SK-N-SH (cell line): ENCODE data around the gene F2RL1. TPM values are rescaled to one million over a fixed set of nuclear protein-coding genes. Genes with fewer than 3 reads are reported as not detected.

Source experiments
- CTCF ChIA-PET: fragments of 300-600, 350-600 bp; formaldehyde crosslinking; extraction: SDS; loops from one replicate; lab custom pipeline; 2021; lab: Yijun Ruan, JAX
- POLR2A ChIA-PET: fragments of 350-600 bp; sonication (Branson Sonifier 250); formaldehyde crosslinking; extraction: SDS; loops from one replicate; lab custom pipeline; 2020; ENCODE audit warnings: antibody characterized with exemption, inconsistent platforms; lab: Yijun Ruan, JAX
- DNase-seq: peaks from one replicate; pipeline ENCODE4 v3.0.0; 2012
- H2AFZ ChIP-seq: fragments of 200-600 bp; sonication (generic); 2 replicates; pipeline ENCODE4 v1.8.1; 2016; ENCODE audit warnings: antibody characterized with exemption, mild to moderate bottlenecking, low read depth
- H3F3A ChIP-seq: fragments of 200-600 bp; sonication (generic); replicated peaks from 2 replicates; pipeline ENCODE3; 2016; ENCODE audit warnings: antibody characterized with exemption, mild to moderate bottlenecking; ENCODE audit not compliant: insufficient read depth
- H3K27ac ChIP-seq, 2 experiments: fragments of 200-500 bp in 1 of 2; fragments of 200-600 bp in 1 of 2; sonication (Bioruptor generic) in 1 of 2; sonication (generic), shearing (Covaris generic) in 1 of 2; 2 replicates each; pipeline versions ENCODE4 v1.5.1 to v1.6.1; 2014 to 2016; ENCODE audit warnings: low read depth in 2 of 2, inconsistent platforms in 1 of 2, low read length in 1 of 2, mild to moderate bottlenecking in 1 of 2, mixed read lengths in 1 of 2
- H3K27me3 ChIP-seq: fragments of 200-600 bp; sonication (generic), shearing (Covaris generic); 2 replicates; pipeline ENCODE4 v1.6.1; 2016; ENCODE audit warnings: mixed run types; ENCODE audit not compliant: insufficient read depth
- H3K36me3 ChIP-seq, 2 experiments: fragments of 200-500 bp in 1 of 2; fragments of 200-600 bp in 1 of 2; sonication (Bioruptor generic) in 1 of 2; sonication (generic) in 1 of 2; replicated peaks in 1 of 2; 2 replicates each; pipeline versions ENCODE3 to v1.5.1; 2014 to 2016; ENCODE audit warnings: low read length in 1 of 2, mild to moderate bottlenecking in 1 of 2; ENCODE audit not compliant: insufficient read depth in 2 of 2, control insufficient read depth in 1 of 2
- H3K4me1 ChIP-seq, 2 experiments: fragments of 200-500 bp in 1 of 2; fragments of 200-600 bp in 1 of 2; sonication (Bioruptor generic) in 1 of 2; sonication (generic), shearing (Covaris generic) in 1 of 2; 2 replicates each; pipeline versions ENCODE4 v1.5.1 to v1.6.1; 2014 to 2016; ENCODE audit warnings: low read depth in 1 of 2, low read length in 1 of 2, mixed run types in 1 of 2; ENCODE audit not compliant: insufficient read depth in 2 of 2, control insufficient read depth in 1 of 2
- H3K4me2 ChIP-seq: fragments of 200-600 bp; sonication (generic), shearing (Covaris generic); 2 replicates; pipeline ENCODE4 v1.6.1; 2017; ENCODE audit warnings: mixed run types
- H3K4me3 ChIP-seq, 2 experiments: fragments of 200-500 bp in 1 of 2; fragments of 200-600 bp in 1 of 2; sonication (Bioruptor generic) in 1 of 2; sonication (generic), shearing (Covaris generic) in 1 of 2; 2 replicates each; pipeline versions ENCODE4 v1.5.1 to v1.8.1; 2014 to 2016; ENCODE audit warnings: low read depth in 2 of 2, inconsistent platforms in 1 of 2, low read length in 1 of 2, mild to moderate bottlenecking in 1 of 2, mixed read lengths in 1 of 2, moderate library complexity in 1 of 2
- H3K79me2 ChIP-seq: fragments of 200-600 bp; sonication (generic); 2 replicates; pipeline ENCODE4 v1.8.1; 2017; ENCODE audit warnings: mild to moderate bottlenecking; ENCODE audit not compliant: insufficient read depth
- H3K9ac ChIP-seq: fragments of 200-600 bp; sonication (generic); 2 replicates; pipeline ENCODE4 v1.6.1; 2017; ENCODE audit warnings: mixed run types
- H3K9me2 ChIP-seq: fragments of 200-600 bp; sonication (generic); 2 replicates; pipeline ENCODE4 v1.6.1; 2017; ENCODE audit warnings: mixed run types
- H3K9me3 ChIP-seq: fragments of 200-600 bp; sonication (generic); 2 replicates; pipeline ENCODE4 v1.6.1; 2017; ENCODE audit warnings: mixed run types, mild to moderate bottlenecking, moderate library complexity
- H4K20me1 ChIP-seq: fragments of 200-600 bp; sonication (generic); 2 replicates; pipeline ENCODE4 v1.6.1; 2017; ENCODE audit warnings: mild to moderate bottlenecking, mixed run types; ENCODE audit not compliant: insufficient read depth
- ELF1 ChIP-seq: IDR thresholded peaks from 2 replicates; pipeline ENCODE4 v1.4.0; 2012
- FOSL2 ChIP-seq: IDR thresholded peaks from 2 replicates; pipeline ENCODE4 v1.4.0; 2012; ENCODE audit warnings: low read depth, mild to moderate bottlenecking, moderate library complexity, borderline replicate concordance
- FOXJ3 ChIP-seq: sonication (generic); formaldehyde crosslinking; IDR thresholded peaks from 2 replicates; pipeline ENCODE4 v1.5.1; 2020; ENCODE audit warnings: mild to moderate bottlenecking, missing genetic modification reagents
- FOXM1 ChIP-seq: IDR thresholded peaks from 2 replicates; pipeline ENCODE4 v1.4.0; 2012; ENCODE audit warnings: low read depth, mild to moderate bottlenecking
- GABPA ChIP-seq: IDR thresholded peaks from 2 replicates; pipeline ENCODE4 v1.4.0; 2012; ENCODE audit warnings: low read depth, mild to moderate bottlenecking
- GATA2 ChIP-seq: sonication (generic); formaldehyde crosslinking; IDR thresholded peaks from 2 replicates; pipeline ENCODE4 v1.5.0; 2020; ENCODE audit warnings: mild to moderate bottlenecking, missing genetic modification reagents
- IRF3 ChIP-seq: fragments of 150-350 bp; IDR thresholded peaks from 2 replicates; pipeline ENCODE4 v1.6.1; 2016; ENCODE audit warnings: mild to moderate bottlenecking, low read depth, low read length
- JUND ChIP-seq: IDR thresholded peaks from 2 replicates; pipeline ENCODE4 v1.4.0; 2012
- MAX ChIP-seq: IDR thresholded peaks from 2 replicates; pipeline ENCODE4 v1.4.0; 2012; ENCODE audit warnings: low read depth
- MEF2A ChIP-seq: IDR thresholded peaks from 2 replicates; pipeline ENCODE4 v1.4.0; 2012; ENCODE audit warnings: low read depth, borderline replicate concordance
- MXI1 ChIP-seq: IDR thresholded peaks from 2 replicates; pipeline ENCODE4 v1.6.1; 2012; ENCODE audit warnings: mild to moderate bottlenecking, low read depth, low read length, improper control_type of control experiment
- NFIC ChIP-seq: IDR thresholded peaks from 2 replicates; pipeline ENCODE4 v1.4.0; 2012; ENCODE audit warnings: borderline replicate concordance
- NRF1 ChIP-seq: IDR thresholded peaks from 2 replicates; pipeline ENCODE4 v1.6.1; 2012; ENCODE audit warnings: low read depth, mild to moderate bottlenecking, low read length
- POLR2AphosphoS5 ChIP-seq: IDR thresholded peaks from 2 replicates; pipeline ENCODE4 v1.6.1; 2012; ENCODE audit warnings: low read depth, low read length
- RAD21 ChIP-seq: IDR thresholded peaks from 2 replicates; pipeline ENCODE4 v1.6.1; 2012; ENCODE audit warnings: mild to moderate bottlenecking, low read length
- REST ChIP-seq: IDR thresholded peaks from 2 replicates; pipeline ENCODE4 v1.6.1; 2012; ENCODE audit warnings: mild to moderate bottlenecking, low read depth, low read length, moderate library complexity
- RFX5 ChIP-seq: IDR thresholded peaks from 2 replicates; pipeline ENCODE4 v1.6.1; 2012; ENCODE audit warnings: mild to moderate bottlenecking, improper control_type of control experiment, low read length
- RXRA ChIP-seq: IDR thresholded peaks from 2 replicates; pipeline ENCODE4 v1.4.0; 2012; ENCODE audit warnings: low read depth, mild to moderate bottlenecking, borderline replicate concordance
- SIN3A ChIP-seq: IDR thresholded peaks from 2 replicates; pipeline ENCODE4 v1.6.1; 2012; ENCODE audit warnings: low read depth, mild to moderate bottlenecking, low read length, moderate library complexity, borderline replicate concordance
- SMC3 ChIP-seq: IDR thresholded peaks from 2 replicates; pipeline ENCODE4 v1.6.1; 2012; ENCODE audit warnings: low read depth, low read length, improper control_type of control experiment
- TAF1 ChIP-seq: IDR thresholded peaks from 2 replicates; pipeline ENCODE4 v1.6.1; 2012; ENCODE audit warnings: low read depth, mild to moderate bottlenecking, low read length, moderate library complexity, borderline replicate concordance
- TCF12 ChIP-seq: IDR thresholded peaks from 2 replicates; pipeline ENCODE4 v1.4.0; 2012
- TEAD4 ChIP-seq: IDR thresholded peaks from 2 replicates; pipeline ENCODE4 v1.4.0; 2012; ENCODE audit warnings: mild to moderate bottlenecking, borderline replicate concordance; ENCODE audit not compliant: insufficient read depth
- USF1 ChIP-seq: IDR thresholded peaks from 2 replicates; pipeline ENCODE4 v1.4.0; 2012; ENCODE audit warnings: low read depth, borderline replicate concordance
- USF2 ChIP-seq: fragments of 150-350 bp; IDR thresholded peaks from 2 replicates; pipeline ENCODE4 v1.6.1; 2017; ENCODE audit warnings: antibody characterized with exemption, low read length, low read depth, borderline replicate concordance
- YY1 ChIP-seq: IDR thresholded peaks from 2 replicates; pipeline ENCODE4 v1.4.0; 2012; ENCODE audit warnings: low read depth, mild to moderate bottlenecking
- ZBTB33 ChIP-seq: IDR thresholded peaks from 2 replicates; pipeline ENCODE4 v1.4.0; 2012; ENCODE audit warnings: low read depth, borderline replicate concordance
- whole genome bisulfite sequencing: methylation state at CpG from one replicate; pipeline ENCODE4 v1.1.6; 2017; ENCODE audit warnings: low lambda C conversion rate; 5-methylcytosine and 5-hydroxymethylcytosine counted together
- polyA plus RNA-seq, 3 experiments: library from polyadenylated mRNA; depleted of rRNA; stranded (reverse); fragments of >200 nt; gene quantifications; 2 replicates each; pipeline ENCODE4 v1.2.3, GENCODE V29; 2012

F2RL1 gene
- polyA plus RNA-seq, 1 of the 3 experiments (the other 2 are of a cell fraction) = 31.3 TPM

DNA sequence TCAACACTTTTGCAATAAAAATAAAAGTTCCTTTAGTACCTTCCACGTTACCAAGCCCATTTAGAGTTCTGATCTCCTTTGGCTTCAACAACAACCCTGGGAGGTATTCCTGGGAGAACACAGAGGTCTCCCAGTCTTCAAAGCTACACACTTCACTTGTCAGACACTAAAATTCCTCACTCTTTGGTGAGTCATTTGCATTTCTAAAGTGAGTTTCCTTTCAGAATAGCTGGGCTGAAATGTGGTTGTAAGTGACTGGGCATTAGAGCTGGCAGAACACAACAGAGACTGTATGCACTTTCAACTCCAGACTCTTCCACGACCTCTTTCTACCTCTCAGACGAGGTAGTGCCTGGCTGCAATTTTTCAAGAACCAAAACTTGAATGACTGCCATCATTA is 11.5 kb upstream of the F2RL1 start:
- peak overlapping the region in 1 of 2 experiments; percentile 98; a peak in 2 of 4 replicates for H3K27ac ChIP-seq
- ChIA-PET CTCF (interaction anchor here (0.9 to 1.0 kb wide), 2 partner anchors 11 to 270 kb away, joined by 3 read pairs; no protein-coding TSS in a partner anchor), POLR2A (no interaction called here)
- 36% methylated on average over 3 of the region's 3 CpGs for WGBS
- no peaks in the 10 kb centered on the region for H3K79me2 ChIP-seq
- peak overlapping the region; percentile 58; the same call in 1 of the 2 replicates for H3K4me2 ChIP-seq
- H2AFZ ChIP-seq = no peak overlapping the region
- H4K20me1 ChIP-seq = no peaks in the 10 kb centered on the region
- DNase-seq = no peak
- no peaks in the 10 kb centered on the region for H3K9me3 ChIP-seq
- H3K36me3 ChIP-seq = no peaks in the 10 kb centered on the region
- no peaks in the 10 kb centered on the region for H3K27me3 ChIP-seq
- H3K9ac ChIP-seq = peak overlapping the region; percentile 40; the same call in 1 of the 2 replicates
- peaks cover 0 to 26% of the 10 kb centered on the region in 2 experiments; a peak in 2 of 4 replicates for H3K4me1 ChIP-seq
- no peaks in the 10 kb centered on the region for H3K9me2 ChIP-seq
- H3K4me3 ChIP-seq = no peak overlapping the region
- H3F3A ChIP-seq = peaks cover 35% of the 10 kb centered on the region
- peak; percentile 35; the same call in 1 of the 2 replicates for TF ChIP-seq TEAD4
- TF ChIP-seq SMC3 = no peak
- peak; percentile 24; the same call in 1 of the 2 replicates for TF ChIP-seq NFIC
- TF ChIP-seq TCF12 = peak; percentile 59; the same call in 1 of the 2 replicates
- no peak for TF ChIP-seq MEF2A
- no peak for TF ChIP-seq ZBTB33
- TF ChIP-seq MXI1 = no peak
- TF ChIP-seq GATA2 = no peak
- TF ChIP-seq YY1 = no peak
- TF ChIP-seq FOSL2 = peak; percentile 75; the same call in 1 of the 2 replicates
- no peak for TF ChIP-seq MAX
- no peak for TF ChIP-seq TAF1
- TF ChIP-seq NRF1 = no peak
- no peak for TF ChIP-seq RFX5
- TF ChIP-seq USF2 = no peak
- no peak for TF ChIP-seq IRF3
- 0 out of 2 replicates have a peak, but pooled peaks have one; percentile 18 for TF ChIP-seq RXRA
- no peak; the same call in 1 of the 2 replicates for TF ChIP-seq POLR2AphosphoS5
- TF ChIP-seq FOXM1 = no peak
- TF ChIP-seq REST = no peak
- no peak for TF ChIP-seq FOXJ3 (CRISPR knock-in tag)
- no peak for TF ChIP-seq ELF1
- no peak for TF ChIP-seq GABPA
- peak; percentile 60 for TF ChIP-seq JUND
- no peak for TF ChIP-seq RAD21
- TF ChIP-seq USF1 = no peak
- TF ChIP-seq SIN3A = peak; percentile 52; the same call in 1 of the 2 replicates
